GM21576 (cell line): ENCODE results near the gene MRM2.

Experiments used
- ATAC-seq: cut with Tn5 transposase; IDR thresholded peaks from one replicate; pipeline ENCODE4 v1.9.1; 2021; ENCODE audit warnings: mild to moderate bottlenecking, moderate library complexity; ENCODE audit not compliant: unreplicated experiment

MRM2 gene

DNA sequence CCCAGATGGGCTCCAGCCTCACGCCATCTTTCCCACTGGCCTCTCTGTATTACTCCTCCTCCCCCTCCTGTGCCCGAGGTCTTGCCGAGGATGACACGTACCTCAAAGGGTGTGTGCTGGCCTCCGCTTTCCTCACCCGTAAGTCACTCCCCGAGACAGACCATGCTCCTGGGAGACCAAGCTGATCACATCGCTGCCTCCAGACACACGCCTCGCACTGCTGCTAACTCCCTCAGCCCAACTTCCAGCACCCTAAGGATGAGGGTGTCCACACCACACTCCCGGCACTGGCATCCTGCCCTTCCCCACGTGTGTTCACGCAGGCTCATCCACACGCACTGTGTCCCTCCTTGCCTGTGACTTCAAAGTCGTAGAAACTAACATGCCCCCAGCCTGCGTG, 33.3 kb downstream of the MRM2 start:
- ATAC-seq: no peak

DNA sequence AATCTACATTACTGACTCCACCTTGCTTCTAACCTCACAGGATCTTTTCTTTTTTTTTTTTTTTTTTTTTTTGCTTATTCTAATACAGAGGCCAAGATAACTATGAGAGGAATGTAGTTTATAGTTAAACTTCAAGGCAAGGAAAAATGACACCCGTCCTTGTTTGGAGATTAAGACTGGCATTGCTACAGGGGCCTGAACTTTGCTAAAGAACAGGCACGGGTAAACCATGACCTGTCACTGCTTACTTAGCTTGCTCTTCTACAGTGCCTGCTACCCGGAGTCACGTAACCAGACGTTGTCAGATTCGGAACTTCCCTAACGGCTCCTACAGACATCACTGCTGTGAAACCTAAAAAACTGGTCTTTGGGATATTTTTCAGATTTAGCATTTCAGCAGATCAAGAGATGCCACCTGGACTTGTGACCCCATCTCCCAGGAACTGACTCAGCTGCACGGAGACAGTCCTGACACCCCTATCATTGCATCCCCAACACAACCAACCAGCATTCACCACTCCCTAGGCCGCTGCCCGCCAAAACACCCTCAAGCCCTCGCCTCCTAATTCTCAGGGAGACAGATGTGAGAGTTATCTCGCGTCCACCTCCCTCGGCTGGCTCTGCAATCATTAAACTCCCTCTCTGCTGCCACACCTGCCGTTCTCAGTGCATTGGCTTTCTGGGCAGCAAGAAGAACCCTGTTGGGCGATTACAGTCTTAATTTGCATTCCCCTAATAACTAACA, 36.8 kb downstream of the MRM2 start:
- no peak for ATAC-seq

DNA sequence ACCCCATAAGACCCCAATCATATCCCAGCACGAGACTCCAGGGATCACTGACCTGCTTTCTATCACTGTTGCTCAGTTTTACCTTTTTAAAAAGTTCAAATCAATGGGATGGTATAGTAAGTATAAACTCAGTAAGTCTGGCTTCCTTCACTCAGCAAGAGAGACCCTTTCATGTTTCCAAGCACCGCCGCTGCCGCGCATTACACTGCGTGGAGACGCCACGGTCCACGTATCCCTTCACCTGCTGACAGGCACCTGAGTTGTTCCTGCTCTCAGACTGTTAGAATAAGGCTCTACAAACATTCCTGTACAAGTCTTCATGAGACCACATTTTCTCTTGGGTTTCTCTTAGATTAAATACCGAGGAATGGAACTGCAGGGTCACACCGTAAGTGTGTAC, 37.6 kb downstream of the MRM2 start:
- ATAC-seq: no peak

DNA sequence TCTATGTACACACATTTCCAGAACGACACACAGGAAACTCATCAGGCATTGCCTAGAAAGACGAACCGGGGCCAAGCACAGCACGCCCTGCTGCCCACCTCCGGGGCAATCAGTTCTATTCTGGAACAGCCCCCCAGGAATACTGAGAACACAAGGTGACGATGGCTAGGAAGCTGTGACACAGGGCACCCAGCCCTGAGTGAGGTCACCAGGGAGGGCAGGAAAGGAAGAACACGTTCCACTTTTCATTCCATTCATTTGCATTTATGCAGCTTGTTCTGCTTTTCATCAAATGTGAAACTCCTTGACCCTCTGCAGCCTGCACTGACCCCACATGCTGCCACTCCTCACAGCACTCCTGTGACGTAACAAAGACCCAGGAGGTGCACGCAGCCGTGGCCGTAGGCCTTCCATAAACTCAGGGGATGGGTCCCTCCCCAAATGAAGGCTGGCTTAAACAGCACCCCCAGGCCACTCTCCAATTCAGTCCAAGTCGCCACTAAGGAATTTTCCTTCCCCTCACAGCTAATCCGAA, 38.2 kb downstream of the MRM2 start:
- ATAC-seq: no peak

DNA sequence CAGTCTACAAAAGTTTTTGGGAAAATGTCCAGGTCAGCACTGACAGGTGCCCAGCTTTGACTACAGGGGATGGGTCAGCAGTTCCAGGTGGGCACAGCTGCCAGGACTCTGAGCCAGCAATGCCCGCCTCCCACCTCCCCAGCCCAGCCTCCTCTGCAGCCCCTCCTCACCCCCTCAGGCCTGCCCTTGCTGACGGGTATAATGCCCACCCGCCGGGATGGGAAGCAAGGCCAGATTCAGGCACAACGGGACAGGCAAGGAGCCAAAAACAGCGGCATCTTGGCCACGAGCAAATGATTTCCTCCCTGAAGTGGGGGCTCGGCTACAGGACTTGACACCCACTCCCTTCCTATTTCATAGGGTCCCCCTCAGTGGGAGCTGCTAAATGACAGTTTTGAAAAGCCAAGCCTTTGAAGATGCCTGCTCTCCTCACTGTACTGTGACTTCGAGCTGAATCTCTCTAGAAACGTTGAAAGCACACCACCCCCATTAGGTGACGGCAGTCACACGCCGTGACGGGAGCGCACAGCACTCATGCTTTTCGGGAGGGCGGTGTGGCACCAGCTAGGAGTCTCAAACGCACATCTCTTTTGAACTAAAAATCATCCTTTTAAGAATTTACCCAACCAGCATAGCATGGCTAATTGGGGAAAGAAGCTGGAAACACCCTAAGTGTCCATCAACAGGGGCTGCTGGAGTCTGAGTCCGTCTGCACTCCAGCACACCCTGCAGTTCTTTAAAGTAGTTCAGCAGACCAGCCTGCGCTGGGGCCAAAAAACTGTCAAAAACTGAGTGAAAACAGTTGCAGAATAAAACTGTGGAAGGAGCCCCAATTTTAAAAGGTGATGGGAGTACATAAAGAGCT, 38.9 kb downstream of the MRM2 start:
- no peak for ATAC-seq

DNA sequence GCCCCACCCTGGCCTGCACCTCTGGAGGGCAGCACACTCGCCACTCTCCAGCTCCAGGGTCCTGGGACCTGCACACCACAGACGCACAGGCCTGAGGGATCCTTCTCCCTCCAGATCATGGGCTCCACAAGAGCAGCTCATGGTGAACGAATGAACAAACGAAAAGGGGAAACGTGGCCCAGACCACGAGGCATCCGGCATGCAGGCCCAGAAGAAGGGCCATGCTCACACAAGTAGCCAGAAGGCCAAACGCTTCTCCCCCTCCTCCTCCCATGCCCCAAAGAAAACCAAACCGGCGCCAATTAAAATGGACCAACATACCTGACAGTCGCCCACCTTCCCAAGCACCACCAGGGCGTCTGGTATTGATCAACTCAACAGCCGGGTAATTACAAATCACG, 39.6 kb downstream of the MRM2 start:
- ATAC-seq: no peak

DNA sequence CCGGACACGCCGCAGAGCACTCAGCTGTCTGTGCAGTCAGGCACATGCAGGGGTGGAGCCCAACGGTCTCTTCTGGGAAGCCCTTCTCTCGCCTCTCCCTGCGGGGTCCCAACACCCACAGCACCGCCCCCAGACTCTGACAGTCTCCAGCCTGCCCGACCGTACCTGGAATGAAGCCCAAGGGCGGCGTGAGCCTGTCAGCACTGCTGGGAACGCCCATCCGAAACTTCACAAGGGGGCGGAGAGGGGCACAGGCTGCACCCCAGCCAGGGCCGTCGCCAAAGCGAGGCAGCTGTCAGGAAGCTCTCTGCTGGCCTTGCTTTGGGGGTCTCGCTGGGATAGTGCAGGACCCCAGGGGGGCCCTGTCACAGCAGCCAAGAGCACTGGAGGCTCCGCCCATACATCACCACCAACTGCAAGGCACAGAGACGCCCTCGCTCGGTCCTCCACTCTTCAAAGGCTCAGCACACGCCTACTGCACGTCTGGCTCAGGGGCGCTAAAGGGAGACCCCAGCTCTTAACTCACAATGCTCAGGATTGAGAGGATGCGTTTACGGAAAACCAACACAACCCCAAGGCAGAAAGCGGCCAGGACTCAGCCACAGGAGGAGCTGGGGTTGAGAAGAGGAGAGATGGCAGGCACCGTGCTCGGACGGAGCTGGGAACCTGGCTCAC, 40.2 kb downstream of the MRM2 start:
- ATAC-seq: no peak

DNA sequence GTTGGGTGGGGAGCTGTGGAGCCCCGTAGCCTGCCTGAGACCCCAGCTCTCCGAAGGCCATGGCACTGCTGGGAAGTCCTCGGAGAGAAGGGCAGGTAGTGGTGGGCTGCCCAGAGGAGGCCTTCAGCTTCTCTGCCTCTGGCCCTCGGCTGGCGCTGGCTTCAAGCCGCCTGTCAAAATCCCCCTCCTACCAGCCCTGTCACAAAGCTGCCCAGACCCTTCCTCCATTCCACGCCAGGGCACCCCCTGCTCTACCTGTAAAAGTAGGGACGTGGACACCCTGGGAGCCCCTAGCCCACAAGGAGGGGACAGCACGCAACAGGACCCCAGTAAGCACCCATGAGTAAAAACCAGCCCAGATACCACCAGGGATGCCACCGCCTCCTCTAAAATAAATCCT, 40.9 kb downstream of the MRM2 start:
- no peak for ATAC-seq

DNA sequence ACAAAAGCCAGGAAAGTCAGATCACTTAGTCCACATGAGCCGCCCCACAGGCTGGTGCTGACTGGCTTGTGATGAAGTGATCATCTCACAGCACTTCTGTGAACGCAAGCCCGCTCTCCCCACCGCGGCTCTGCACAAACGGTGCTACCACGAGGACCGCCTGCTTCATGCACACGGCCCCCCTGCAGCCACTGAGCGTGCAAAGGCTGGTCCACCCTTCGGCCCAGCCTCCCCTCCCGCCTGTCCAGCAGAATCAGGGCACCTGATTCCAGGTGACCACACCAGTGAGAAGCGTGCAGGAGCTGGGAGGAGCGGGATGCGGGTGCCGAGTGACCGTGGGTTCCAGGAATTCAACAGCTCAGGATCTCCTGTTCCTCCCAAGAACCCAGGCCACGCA, 41.4 kb downstream of the MRM2 start:
- ATAC-seq: no peak

DNA sequence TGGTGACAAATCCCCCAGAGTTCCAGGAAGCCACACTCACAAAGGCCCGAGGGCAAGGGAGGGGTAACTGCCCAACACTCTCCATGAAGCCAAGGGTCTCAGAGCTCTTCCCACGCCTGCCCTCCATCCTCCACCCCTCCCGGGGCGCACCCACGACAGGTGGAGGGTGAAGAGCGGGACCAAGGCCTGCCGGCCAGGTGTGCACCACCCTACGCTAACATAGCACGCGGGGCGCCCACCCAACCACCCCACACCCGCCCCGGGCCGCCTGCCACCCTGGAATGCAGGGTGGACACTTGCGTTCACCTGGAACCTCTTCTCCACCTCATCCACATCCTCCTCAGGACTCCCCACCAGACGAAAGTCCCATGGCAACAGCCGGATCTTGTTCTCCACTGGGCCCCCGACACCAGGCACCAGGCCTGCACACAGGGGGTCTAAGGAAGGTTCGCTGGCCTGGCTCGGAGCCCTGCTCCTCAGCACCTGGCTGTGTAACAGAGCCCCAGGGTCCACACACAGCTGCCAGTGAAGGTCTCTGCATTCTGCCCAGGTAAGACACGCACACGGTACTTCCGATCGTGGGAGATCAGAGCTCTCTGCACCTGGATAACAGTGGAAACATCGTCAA, 41.9 kb downstream of the MRM2 start:
- no peak for ATAC-seq

DNA sequence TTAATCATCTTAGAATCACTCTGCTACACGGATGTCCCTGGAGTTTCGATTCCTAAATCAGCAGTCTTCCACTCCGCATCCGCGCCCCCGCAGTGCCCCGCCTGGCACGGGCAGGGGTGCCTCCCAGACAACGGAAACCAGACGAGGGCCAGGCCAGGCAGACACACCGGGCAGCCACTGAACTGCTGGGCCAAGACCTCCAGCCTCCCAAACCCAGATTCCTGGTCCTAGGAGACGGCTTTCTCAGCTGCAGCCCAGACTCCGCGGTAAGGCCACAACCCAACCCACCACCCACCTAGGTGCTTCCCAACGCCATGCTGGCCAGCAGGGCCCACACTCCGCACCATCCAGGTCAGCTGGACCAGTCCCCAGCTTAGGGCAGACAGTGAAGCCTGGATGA, 42.5 kb downstream of the MRM2 start:
- no peak for ATAC-seq

DNA sequence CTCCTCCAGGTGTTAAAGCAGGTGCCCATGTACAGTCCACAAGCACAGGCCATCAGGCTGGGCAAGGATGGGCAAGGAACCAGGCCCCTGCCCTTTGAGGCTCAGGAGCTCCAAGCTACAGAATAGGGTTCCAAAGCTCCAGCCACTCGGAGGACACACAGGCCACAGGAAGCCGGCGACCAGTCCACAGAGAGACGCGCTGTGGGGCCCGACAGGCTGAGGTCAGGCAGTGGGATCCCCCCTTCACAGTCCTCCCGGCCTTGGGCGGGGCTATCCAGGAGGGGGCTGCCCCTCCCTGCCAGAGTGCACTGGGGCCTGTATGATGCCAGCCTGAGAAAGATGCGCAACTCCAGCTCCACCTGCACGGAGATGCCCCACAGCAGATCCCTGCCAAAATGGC, 43.2 kb downstream of the MRM2 start:
- ATAC-seq: no peak

DNA sequence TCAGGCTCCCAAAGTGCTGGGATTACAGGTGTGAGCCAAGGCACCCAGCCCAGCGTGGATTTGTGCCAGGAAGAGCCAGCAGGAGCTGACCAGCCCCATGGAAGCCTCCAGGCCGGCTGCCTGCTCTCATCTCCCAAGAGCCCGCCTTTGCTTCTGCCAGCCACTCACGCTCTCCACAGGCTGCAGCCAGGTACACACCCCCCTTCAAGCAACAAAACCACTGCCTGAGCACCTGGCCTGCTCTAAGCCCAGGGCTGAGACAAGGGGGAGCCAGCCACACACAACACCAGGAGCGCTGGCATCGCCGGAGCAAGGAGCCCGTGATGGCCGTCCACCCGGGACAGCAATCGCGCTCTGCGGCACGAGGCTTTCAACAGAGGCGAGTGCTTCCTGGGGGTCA, 43.8 kb downstream of the MRM2 start:
- no peak for ATAC-seq

DNA sequence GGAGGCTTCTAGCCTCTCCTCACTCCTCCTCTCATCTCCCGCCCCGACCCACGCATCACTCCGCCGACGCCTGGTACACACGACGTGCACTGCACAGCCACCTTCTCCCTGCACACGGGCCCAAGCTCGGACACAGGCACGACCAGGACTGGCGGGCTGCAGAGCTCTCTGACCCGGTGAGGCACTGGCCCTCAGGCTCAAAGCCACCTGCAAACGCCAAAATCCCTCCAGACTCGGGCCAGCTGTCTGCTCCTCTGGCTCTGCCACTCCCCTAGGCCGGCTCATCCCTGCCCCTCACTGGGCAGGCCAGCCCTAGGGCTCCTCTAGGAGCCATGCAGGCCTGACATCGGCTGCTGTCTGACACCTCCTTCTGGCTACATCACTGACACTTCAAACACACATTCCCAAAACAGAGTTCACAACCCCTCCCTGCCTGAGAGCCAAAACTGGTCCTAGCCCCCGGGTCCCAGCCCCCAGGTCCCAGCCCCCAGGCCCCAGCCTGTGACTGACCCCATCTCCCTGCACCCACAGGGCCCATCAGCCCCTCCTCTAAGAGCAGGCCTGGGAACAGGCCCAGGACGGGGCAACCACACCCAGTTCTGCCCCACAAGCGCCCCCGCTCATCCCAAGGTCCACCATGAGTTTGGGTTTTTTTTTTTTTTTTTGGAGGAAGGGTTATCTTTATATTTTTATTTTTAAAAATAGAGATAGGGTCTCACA, 44.4 kb downstream of the MRM2 start:
- ATAC-seq: no peak

DNA sequence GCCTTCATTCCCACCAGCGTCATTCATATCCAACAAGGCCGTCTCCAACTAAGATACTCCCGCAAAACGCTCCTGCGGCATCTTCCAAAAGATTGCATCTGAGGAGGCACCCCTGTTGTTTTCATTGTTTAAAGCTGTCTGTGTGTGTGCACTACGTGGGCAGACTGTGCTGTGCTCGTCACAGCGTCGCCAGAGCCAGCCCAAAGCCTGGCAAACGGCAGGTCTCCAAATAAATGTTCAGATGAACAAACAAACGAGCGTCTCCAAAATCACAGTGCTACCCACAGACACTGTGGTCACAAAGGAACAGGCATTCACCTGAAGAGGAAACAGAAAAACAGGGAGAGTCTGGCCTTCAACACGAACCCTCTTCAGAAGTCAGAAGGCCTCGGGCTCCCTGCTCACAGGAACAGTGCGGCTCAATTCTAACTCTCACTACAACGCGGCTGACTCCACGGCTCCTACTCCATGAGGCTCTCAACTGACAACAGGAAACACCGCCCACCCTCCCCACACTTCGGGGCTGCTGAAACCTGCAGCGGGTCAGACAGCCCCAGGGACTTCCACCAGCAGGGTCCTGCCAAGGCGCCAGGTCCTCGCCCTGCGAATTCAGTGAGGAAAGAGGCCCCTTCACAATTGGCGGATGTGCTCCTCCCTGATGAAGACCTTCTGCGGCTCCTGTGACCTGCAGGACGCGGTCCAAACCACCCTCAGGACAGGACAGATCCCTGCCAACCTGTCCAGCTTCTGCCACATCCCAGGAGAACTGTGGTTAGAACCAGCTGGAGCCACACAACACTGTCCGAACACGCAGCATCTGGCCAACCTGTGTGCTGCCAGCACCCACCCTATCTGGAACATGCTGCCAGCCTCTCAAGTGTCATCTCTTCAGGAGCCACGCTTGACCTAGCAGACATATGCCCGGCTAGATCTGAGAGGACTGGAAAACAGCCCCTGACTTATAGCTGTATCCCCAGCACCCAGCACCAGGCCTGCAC, 45.3 kb downstream of the MRM2 start:
- no peak for ATAC-seq

DNA sequence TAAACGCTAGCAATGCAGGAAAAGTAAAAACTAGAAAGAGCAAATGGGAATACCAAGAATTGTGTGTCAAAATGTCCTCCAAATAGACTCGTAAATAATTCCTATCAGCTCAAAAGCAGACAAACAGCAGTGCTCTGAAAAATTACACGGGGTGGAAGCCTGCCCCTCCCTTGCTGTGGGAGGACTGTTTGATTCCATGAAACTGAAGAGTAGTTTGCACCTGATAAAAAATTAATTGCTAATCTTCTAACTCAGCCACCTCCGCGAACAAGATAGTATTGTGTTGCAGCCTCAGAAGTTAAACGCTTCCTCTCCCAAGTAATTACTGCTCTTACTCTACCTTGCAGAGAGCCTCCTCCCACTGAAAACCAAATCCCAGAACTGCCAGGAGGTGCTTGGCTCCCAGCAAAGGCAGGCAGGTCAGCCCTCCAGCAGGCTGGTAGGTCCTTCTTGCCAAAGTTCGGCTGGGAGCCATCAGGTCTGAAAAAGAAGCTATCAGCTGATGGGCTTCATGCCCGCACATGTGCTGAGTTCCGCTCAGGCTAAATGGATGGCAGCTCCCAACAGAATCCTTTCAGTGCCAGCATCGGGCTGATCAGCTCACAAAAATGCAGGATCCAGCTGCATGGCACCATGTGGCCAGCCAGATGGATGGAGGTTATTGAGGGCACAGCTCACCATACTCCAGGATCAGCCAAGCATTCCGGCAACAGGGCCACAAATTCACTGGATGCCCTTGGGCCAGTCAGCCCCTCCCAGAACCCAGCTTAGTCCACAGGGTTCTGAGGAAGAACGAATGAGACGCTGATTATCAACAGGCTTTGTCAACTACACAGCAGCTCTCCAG, 46.4 kb downstream of the MRM2 start:
- ATAC-seq: no peak

DNA sequence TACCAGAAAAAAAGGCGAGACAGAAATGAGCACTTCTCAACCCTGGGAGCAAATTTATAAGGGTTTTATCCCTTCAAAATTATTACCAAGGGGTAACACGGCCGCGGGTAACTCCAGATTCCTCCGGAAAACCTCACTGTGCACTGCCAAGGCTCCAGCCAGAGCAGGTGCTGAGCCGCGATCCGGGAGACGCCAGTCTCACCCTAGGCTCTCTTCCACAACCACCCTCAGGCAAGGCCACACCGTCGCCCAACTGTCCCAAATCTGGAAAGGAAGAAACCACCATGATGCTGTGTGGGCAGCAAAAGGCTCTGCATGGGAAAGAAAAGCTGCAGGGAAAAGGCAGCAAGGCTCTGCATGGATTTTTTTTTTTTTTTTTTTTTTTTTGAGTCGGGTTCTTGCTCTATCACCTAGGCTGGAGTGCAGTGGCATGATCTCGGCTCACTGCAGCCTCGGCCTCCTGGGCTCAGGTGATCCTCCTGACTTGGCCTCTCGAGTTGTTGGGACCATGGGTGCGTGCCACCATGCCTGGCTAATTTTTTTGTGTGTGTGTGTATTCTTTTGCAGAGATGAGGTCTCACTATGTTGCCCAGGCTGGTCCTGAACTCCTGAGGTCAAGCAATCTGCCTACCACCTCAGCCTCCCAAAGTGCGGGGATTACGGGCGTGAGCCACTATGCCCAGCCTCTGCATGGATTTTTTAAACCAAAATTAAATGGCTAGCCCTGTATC, 48.3 kb downstream of the MRM2 start:
- ATAC-seq: no peak
